ENCODE data around the gene MMRN2. TPM values are rescaled to one million over a fixed set of nuclear protein-coding genes. Genes with fewer than 3 reads are reported as not detected.

MMRN2 gene
- total RNA-seq, 1 experiment from 2014 or later, result 14.5 TPM

DNA sequence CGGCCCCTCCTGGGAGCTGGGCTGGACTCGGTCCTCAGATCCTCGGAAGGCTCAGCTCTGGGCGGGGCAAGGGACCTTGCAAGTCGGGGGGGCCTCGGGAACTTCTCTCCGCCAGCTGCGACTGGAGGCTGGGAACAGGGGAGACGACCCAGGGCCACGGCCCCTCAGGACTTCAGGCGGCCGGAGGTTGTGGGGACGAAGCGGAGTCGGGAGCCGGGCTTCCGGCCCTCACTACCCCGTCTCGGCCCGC is 13.5 kb upstream of the MMRN2 start:
- DNase-seq (ENCODE audit: low read depth), result no peak
- in situ Hi-C loops (cut with HindIII; ENCODE audit: low pct_unique_long_range_greater_than_20kb, low sequenced_read_pairs), result no loop called here

DNA sequence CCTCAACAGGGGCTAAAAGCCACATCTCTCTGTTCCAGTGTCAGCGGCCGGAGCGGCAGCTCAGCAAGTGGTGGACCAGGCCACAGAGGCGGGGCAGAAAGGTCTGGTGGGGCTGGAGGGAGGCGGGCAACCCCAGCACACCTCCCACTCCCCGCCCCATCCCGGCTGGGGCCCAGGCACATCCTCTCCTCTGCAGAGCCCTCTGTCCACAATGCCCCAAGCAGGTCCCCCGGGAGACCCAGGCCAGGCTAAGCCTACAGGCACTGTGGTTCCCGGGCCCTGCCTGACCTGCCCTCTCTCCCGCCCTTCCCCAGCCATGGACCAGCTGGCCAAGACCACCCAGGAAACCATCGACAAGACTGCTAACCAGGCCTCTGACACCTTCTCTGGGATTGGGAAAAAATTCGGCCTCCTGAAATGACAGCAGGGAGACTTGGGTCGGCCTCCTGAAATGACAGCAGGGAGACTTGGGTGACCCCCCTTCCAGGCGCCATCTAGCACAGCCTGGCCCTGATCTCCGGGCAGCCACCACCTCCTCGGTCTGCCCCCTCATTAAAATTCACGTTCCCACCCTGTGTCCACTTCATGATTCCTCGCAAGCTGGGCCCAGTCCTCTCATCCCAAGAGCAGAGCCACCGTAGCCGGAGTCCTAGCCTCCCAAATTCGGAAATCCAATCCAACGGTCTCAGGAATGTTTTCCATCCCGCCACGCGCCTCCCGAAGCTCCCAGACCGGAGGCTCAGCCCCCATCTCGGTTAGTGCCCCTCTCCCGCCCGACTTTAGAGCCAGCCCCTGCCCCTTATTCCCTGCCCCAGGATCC is 13.0 kb upstream of the MMRN2 start:
- DNase-seq (ENCODE audit: low read depth), result peak; percentile 80
- in situ Hi-C loops (cut with HindIII; ENCODE audit: low pct_unique_long_range_greater_than_20kb, low sequenced_read_pairs), result no loop called here

DNA sequence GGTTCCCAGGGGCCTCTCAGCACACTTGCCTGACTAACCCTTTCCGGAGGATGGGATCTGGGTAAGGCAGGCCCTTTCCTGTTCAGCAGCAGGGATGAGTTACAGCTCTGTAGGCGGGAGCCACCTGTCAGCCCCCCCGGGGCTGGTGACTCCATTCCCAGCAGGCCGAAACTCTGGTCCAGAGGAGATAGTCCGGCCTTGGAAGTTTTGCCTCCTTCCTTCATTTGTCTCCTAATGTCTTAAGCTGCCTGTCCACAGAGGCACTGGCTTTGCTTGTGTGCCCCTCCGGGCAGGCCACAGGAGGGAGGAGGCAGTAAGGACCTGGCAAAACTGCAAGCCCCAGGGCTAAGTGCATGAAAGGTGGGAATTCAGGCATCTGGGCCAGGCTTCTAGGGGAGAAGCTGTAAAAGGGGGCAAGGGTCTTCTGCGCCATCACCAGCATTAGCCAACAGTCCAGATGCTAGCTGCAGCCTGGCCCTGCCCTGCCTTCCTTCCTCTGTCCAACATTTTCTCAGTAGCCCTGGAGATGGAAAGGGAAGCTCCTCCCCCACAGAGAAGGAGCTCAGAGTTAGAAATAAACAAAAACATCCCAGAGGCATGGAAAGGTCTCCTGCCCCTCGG is 12.1 kb upstream of the MMRN2 start:
- in situ Hi-C loops (cut with HindIII; ENCODE audit: low pct_unique_long_range_greater_than_20kb, low sequenced_read_pairs), result no loop called here
- DNase-seq (ENCODE audit: low read depth), result no peak

DNA sequence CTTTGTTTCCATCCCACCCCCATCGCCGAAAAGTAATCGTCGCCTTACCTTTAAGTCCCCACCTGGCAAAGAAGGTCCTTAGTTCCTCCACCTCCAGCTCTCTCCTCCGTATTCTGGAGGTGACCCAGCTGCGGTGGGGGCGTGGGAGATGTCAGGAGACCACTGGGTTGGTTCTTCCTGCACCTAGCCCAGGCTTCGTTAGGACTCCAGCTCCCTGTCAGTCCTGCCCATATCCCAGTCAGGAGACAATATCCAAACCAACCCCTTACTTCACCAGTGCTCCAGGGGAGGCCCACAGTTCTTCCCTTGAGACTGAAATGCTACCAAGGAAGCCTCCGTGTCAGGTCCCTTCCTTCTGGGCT is 11.6 kb upstream of the MMRN2 start:
- in situ Hi-C loops (cut with HindIII; ENCODE audit: low pct_unique_long_range_greater_than_20kb, low sequenced_read_pairs), result no loop called here
- no peak for DNase-seq (ENCODE audit: low read depth)

DNA sequence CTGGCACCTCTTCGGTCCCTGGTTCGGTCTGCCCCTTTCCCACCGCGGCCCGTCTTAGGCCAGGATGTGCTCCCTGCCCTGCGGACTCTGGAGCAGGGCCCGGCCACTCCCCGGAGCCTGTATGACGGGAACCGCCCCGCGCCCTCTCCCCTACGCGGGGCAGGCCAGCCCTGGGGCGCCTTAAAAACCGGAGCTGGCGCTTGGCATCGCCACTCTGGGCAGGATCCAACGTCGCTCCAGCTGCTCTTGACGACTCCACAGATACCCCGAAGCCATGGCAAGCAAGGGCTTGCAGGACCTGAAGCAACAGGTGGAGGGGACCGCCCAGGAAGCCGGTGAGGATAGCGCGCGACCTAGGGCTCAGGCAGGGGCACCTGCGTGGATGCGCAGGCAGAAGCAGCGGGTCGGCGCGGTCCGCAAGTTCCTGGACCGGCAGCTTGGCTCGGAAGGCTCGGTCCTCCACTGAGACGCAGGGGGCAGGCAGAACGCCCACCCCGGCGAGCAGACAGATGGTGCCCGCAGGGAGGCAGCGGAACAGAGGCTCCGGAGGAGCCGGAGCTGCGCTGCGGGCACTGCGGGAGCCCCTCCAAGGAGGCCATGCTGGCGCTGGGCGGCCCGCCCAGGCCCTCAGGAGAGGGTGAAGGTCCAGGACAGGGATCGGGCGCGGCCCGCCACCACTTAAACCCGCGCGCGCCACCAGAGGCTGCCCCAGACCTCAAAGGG is 11.0 kb upstream of the MMRN2 start, which contains the start of gene ADIRF:
Gene ADIRF, plus strand, starts transcription at position 212 of the 723 bp plus-strand sequence. Its CDS starts 63 bp downstream, at position 275.
- in situ Hi-C loops (cut with HindIII; ENCODE audit: low pct_unique_long_range_greater_than_20kb, low sequenced_read_pairs), result no loop called here

DNA sequence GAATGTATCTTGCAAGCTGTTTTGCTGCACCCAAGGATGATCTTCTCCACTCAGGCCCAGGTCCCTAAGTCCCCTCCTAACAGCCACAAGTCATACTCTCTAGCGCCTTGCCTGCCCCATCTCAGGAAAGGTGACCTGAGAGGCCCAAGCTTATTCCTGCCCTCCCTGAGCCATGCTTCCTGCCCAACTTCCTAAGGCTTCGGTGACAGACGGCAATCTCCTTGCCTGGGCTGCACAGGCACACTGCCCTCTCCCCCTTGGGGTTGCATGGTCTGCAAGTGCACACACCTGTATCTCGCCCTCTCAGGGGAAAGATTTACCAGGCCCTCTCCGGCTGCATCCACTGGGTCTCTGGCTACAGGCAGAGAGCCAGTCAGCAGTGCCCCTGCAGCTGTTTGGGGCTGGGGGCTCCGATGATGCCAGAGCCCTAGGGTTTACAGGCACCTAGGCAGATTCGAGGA is 10.1 kb upstream of the MMRN2 start:
- in situ Hi-C loops (cut with HindIII; ENCODE audit: low pct_unique_long_range_greater_than_20kb, low sequenced_read_pairs), result no loop called here
- no peak for DNase-seq (ENCODE audit: low read depth)

More for the DNA sequence above, 11.0 kb upstream of the MMRN2 start, which contains the start of gene ADIRF:
- DNase-seq (ENCODE audit: low read depth), result no peak

DNA sequence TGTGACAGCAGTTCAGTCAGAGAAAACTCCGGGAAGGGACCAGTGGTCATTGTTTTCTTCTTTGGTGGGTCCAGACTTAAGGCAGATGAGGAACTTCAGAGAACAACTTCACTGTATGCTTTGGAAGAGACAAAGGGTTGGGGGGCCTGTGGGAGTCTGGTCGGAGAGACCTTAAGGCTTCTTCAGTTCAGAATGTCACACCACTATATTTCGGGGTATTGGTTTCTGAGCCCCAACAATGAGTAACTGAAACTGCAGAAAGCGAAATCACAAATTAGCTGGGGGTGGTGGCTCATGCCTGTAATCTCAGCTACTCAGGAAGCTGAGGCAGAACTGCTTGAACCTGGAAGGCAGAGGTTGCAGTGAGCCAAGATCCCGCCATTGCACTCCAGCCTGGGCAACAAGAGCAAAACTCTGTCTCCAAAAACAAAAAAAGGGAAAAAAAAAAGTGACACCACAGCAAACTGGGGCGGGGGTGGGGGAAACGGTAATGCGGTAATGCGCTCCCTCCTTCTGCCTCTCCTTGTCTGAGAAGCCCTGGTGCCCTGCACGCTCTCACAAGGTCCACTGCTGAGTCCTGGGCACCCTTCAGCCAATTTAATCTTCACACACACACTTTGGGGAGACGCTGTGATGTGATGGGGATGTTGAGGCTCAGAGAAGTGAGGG is 8.7 kb upstream of the MMRN2 start:
- no peak for DNase-seq (ENCODE audit: low read depth)
- in situ Hi-C loops (cut with HindIII; ENCODE audit: low pct_unique_long_range_greater_than_20kb, low sequenced_read_pairs), result no loop called here

DNA sequence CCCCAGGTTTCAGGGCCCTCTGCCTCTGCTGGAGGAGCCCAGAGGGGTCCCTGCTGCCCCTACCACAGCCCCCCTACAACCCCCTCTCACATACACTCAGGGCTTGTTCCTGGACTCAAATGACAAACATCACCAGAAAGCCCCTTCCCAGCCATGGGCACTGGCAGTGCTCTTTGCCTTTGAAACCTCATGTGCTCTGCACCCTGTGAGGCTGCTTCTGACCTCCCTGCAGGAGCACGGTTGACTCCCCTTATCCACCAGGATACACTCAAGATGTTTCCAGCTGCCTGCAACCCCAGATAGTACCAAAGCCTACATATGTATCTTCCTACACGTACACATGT is 7.4 kb upstream of the MMRN2 start:
- no peak for DNase-seq (ENCODE audit: low read depth)
- in situ Hi-C loops (cut with HindIII; ENCODE audit: low pct_unique_long_range_greater_than_20kb, low sequenced_read_pairs), result no loop called here

DNA sequence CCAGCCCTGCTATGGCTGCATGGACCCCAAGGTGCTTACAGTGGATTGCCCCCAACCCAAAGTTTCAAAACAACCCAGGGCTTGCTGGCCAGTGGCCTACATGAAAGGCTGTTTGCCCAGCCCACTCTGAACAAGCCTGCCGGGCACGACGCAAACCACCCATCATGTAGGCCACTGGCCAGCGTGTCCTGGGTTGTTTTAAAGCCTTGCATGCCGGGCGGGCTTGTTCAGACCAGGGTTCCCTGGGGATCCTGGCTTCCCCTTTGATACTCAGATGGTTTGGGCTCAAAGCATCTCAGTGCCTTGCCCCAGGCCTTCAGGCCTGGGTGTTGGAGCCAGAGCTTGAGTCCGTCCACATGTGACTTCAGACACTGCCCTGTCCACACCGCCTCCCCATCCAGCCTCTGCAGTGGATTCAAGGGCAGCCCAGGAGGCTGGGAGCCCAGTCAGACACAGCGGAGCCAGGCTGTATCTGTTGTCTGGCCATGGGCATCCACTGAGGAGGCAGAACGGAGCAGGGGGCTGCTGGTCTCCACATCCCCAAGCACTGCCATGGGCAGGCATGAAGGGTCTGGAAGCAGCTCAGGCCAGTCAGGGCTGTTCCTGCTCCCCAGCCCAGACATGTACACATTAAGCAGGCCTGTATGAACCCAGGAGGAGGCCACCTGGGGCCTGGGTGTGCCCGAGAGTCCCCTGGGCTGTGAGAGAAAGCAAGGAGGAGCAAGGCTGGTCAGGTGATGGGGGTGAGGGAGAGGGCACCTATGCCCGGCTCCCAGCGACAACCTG is 6.8 kb upstream of the MMRN2 start:
- in situ Hi-C loops (cut with HindIII; ENCODE audit: low pct_unique_long_range_greater_than_20kb, low sequenced_read_pairs), result no loop called here
- no peak for DNase-seq (ENCODE audit: low read depth)

DNA sequence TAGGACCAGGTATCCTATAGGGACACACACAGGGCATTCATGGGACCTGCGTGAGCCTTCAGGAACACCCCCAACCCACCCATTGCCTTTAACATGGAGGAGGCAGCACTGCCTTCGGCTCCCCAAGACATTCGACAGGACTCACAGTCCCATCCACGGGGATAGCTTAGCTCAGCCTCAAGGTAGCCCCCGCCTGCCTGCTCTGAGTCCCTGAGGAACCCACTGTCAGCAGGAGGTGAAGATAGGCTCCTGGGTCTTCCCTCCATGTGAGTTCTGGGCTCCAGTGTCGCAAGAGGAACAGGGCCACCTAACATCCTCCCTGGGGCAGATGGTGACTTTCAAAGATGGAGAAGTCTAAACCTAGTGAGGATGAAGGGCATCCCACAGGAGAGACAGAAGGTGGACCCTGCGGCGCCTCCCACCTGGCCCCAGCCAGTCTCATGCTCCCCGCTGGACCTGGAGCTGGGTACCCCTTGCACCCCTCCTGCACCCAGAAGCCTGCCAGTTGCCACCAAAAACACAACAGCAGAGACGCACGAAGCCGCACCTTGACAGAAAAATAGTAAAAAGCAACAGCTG is 6.0 kb upstream of the MMRN2 start:
- in situ Hi-C loops (cut with HindIII; ENCODE audit: low pct_unique_long_range_greater_than_20kb, low sequenced_read_pairs), result no loop called here
- DNase-seq (ENCODE audit: low read depth), result no peak

DNA sequence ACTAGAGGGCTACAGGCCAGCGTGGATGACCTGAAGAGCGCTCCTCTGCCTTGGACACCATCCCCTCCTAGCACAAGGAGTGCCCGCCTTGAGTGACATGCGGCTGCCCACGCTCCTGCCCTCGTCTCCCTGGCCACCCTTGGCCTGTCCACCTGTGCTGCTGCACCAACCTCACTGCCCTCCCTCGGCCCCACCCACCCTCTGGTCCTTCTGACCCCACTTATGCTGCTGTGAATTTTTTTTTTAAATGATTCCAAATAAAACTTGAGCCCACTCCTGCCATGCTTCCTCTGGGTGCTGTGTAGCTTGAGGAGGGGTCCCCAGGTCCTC is 5.5 kb upstream of the MMRN2 start:
- in situ Hi-C loops (cut with HindIII; ENCODE audit: low pct_unique_long_range_greater_than_20kb, low sequenced_read_pairs), result no loop called here
- no peak for DNase-seq (ENCODE audit: low read depth)

DNA sequence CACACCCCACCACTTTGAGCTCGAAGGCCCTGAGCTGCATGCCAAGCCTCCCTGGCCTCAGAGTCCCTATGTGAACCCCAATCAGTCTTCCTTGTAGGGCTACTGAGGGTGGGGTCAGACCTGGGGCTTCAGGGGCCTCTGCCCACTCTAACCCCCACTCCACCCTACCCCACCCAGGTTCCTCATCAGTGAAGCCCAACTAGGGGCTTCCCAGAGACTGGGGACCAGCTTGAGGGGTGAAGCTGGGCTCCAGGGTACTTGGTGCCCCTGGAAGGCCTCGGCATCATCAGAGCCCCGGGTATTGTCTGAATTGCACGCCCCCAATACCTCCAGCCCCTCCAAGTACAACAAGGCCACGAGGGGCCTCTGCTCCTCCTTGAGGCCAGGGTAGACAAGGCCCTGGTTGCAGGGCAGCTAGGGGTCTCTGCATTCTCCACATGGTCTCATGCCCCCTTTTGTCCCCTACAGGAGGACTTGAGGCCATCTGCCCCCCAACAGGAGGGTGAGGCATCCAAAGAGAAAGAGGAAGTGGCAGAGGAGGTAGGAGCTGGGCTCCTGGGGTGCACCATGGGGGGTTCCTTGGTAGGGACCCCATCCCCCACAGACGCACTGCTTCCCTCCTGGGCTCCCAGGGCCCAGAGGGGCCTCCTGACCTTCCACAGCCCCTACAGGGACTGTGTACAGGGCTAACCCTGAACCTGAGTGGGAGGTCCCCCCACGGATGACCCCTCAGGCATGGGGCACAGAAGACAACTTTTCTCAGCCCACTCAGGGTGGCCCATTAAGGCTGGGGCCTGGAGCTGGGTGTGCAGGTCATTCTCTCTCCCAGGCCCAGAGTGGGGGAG is 4.9 kb upstream of the MMRN2 start:
- no peak for DNase-seq (ENCODE audit: low read depth)
- in situ Hi-C loops (cut with HindIII; ENCODE audit: low pct_unique_long_range_greater_than_20kb, low sequenced_read_pairs), result no loop called here

DNA sequence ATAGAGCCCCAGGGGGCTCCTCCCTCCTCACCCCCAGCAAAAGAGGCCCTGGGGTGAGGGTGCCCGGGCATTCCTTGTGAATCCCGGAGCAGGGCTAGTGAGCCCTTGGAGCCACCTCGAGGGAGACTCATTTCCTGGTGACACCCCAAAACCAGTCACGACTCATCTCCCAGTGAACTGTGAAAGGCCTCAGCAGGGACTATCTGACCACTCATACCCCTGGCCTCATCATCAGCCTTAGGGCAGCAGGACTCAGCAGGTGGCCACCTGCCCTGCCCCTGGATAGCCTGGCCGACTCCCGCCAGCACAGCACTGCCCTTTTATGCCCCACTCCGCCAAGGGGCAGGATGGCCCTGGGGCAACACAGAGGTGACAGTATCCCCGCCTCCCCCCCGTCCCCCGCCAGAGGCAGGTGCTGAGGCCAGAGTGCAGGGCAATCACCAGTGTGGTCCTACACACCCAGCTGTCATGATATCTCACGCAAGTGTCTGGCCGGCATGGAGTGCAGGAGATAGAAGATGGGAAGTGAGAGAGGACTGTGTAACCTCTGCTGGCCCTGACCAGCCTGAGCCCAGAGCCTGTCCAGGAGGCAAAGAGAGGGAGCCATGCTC is 4.2 kb upstream of the MMRN2 start:
- in situ Hi-C loops (cut with HindIII; ENCODE audit: low pct_unique_long_range_greater_than_20kb, low sequenced_read_pairs), result no loop called here
- no peak for DNase-seq (ENCODE audit: low read depth)

DNA sequence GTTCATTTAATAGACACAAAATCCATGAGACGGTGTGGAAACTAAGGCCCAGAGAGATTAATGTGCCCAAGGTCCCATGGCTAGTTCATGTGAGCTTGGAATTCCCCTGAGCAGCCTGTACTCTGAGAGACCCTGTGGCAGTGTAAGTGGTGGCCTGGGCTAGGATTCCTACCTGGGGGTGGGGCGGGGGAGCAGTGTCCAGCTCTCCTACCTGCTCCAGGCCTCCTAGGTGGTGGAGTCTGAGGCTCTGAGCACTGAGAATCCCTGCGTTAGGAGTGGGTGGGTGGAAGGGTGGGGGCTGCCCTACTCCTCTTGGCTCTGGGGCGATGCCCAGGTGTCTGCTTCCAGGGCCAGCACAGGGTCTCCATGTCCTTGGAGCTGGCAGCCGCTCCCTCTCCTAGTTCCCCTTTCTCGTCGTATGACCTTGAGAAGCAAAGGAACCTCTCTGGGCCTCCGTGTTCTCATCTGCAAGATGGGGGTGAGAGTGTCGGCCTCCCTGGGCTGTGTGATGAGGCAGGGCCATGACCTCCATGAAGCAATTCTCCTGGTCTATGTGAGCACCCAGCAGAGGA is 3.5 kb upstream of the MMRN2 start:
- no peak for DNase-seq (ENCODE audit: low read depth)
- in situ Hi-C loops (cut with HindIII; ENCODE audit: low pct_unique_long_range_greater_than_20kb, low sequenced_read_pairs), result no loop called here

DNA sequence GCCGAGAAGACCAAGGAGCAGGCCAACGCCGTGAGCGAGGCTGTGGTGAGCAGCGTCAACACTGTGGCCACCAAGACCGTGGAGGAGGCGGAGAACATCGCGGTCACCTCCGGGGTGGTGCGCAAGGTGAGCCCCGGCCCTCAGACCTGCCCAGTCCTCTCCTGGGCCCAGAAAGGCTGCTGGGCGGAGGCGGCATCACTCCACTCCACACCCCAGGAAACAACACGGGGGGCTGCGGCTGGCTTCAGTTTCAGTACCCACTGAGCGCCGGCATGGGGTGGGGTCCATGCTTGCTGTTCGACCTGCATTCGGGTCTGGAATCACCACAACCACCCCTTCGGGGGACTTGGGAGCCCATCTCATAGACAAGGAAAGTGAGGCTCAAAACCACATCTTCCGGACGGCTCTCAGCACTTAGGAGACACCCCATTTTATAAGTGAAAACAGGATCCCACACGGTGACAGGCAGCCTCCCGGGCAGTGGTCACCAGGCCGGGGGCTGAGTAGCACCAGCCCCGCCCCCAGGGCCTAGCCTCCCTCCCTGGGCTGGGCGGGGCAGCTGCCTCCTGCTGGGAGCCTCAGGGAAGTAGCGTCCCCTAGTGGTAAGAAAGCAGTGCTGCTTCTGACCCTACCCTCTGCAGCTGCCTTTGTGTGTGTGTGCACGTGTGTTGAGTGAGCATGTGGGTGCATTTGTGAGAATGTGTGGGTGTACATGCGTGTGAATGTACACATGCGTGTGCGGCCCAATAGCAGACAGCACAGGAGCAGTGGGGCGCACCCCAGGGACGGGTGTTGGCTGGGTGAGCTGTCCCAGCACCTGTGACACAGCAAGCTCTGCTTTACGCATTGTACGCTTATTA is 2.8 kb upstream of the MMRN2 start:
- DNase-seq (ENCODE audit: low read depth), result peak; percentile 78

DNA sequence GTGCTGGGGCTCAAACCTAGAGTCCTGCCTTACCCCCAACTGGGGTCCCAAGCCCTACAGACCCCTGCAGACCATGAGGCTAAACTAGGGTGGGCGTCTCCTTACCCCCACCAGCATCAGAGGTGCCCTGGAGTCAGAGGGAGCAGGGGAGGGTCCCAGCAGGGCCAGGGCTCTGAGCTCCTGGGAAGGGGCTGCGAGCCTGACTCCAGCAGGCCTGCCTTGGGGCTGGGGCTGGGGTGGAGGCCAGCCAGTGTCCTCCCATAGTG is 2.3 kb upstream of the MMRN2 start:
- in situ Hi-C loops (cut with HindIII; ENCODE audit: low pct_unique_long_range_greater_than_20kb, low sequenced_read_pairs), result no loop called here
- DNase-seq (ENCODE audit: low read depth), result no peak

More for the DNA sequence above, 2.8 kb upstream of the MMRN2 start:
- in situ Hi-C loops (cut with HindIII; ENCODE audit: low pct_unique_long_range_greater_than_20kb, low sequenced_read_pairs), result no loop called here

All from Caki2 (cell line).